ENCODE measurements around the gene PATZ1.
A peak's percentile ranks its signal among the peaks of the same experiment; 100 is the strongest.

- TF ChIP-seq REST (IDR thresholded peaks at IDR 0.05; ENCODE audit: unreplicated experiment) (no peak), CTCF (conservative IDR thresholded peaks at IDR 0.05; ENCODE audit: low read depth in 2 of 2) (peak; percentile 23 to 50; a peak in 3 of 4 replicates), EZH2 (IDR thresholded peaks at IDR 0.05; ENCODE audit: low read depth, unreplicated experiment) (no peak), POLR2AphosphoS5 (IDR thresholded peaks at IDR 0.05; ENCODE audit: low read depth) (peak; percentile 51), EZH2phosphoT487 (IDR thresholded peaks at IDR 0.05; ENCODE audit: unreplicated experiment) (no peak), ETS1 (IDR thresholded peaks at IDR 0.05) (peak; percentile 42; the same call in 1 of the 2 replicates), CREB1 (CRISPR knock-in tag; IDR thresholded peaks at IDR 0.05; ENCODE audit: low read depth) (peak; percentile 36; the same call in 1 of the 2 replicates), ZNF114 (CRISPR knock-in tag; IDR thresholded peaks at IDR 0.05) (no peak)
Observed at GRCh38 chr22:31292236-31292989, 53.7 kb downstream of the PATZ1 start, which contains the start of gene PIK3IP1.

All from GM23338 (cell line).